Measurements from ENCODE around the gene CGB2. TPM values are rescaled to one million over a fixed set of nuclear protein-coding genes. Genes with fewer than 3 reads are reported as not detected.
A peak's percentile ranks its signal among the peaks of the same experiment; 100 is the strongest.
"Not testable (repeated sequence)": the region's sequence is repeated elsewhere in the genome, so short reads cannot be mapped to it uniquely, and the experiment has no call there.

The CGB2 gene
- total RNA-seq, 1 donor from 2014 or later, result 0.52 TPM

DNA sequence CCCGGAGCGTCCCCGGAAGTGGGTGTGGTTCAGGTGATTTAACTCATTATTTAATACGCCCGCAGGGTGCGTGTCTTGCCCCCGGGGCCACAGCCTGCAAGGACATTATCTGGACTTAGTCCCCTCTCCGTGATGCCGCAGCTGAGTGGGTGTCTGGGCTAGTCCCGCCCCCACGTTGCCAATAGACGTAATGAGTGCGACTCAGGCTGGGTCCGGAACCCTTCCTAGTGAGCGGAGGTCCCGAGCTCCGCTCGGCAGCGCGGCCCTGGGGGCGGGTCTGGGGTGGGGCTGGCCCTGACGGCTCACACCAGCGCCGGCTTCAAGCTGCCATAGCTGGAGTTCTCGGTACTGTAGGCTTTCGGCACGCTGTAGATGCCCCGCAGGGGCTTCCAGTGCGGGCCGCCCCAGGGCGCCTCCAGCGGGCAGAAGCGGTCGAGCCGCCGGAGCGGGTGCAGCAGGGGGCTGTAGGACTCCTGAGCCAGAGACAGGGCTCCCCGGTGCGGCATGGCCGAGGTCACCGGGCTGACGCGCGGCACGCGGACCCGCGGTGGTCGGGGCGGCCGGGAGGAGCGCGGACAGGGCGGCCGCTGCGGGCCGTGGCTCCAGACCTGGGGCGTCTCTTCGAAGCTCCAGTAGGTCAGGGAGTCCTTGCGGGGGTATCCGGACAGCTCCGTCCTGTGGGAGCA lies 13.9 kb upstream of the CGB2 start:
- H3K27ac Mint-ChIP-seq (ENCODE audit: unreplicated experiment), result no peak overlapping the region
- Histone ChIP-seq H3K36me3 (ENCODE audit: insufficient read depth, low read length) (peaks cover 6% of the 10 kb centered on the region), H3K4me1 (ENCODE audit: insufficient read depth, low read length) (peaks cover 18% of the 10 kb centered on the region), H3K9ac (ENCODE audit: low read length) (peak overlapping the region; percentile 77), H3K9me3 (ENCODE audit: insufficient read depth, low read depth, low read length) (no peaks in the 10 kb centered on the region), H4K20me1 (ENCODE audit: insufficient read depth, low read length) (peaks cover 4% of the 10 kb centered on the region), H3K27ac (ENCODE audit: low read depth, low read length) (peak overlapping the region; percentile 33), H3K4me3 (ENCODE audit: insufficient read depth, low read depth, low read length) (peak overlapping the region; percentile 60), H3K79me2 (ENCODE audit: insufficient read depth, low read length) (no peaks in the 10 kb centered on the region), H3K27me3 (ENCODE audit: insufficient read depth, low read length) (no peaks in the 10 kb centered on the region), H2AFZ (ENCODE audit: low read depth, low read length) (peak overlapping the region; percentile 35), H3K4me2 (ENCODE audit: low read length) (peak overlapping the region; percentile 87)
- H3K9me3 Mint-ChIP-seq (ENCODE audit: unreplicated experiment), result no peaks in the 10 kb centered on the region
- peaks cover 12% of the 10 kb centered on the region for H3K4me1 Mint-ChIP-seq (ENCODE audit: low read depth, unreplicated experiment)
- H3K4me3 Mint-ChIP-seq (ENCODE audit: unreplicated experiment), result no peak overlapping the region
- peaks cover 17% of the 10 kb centered on the region for H3K36me3 Mint-ChIP-seq (ENCODE audit: low read depth, unreplicated experiment)
- peaks cover 2% of the 10 kb centered on the region for H3K27me3 Mint-ChIP-seq (ENCODE audit: low read depth, unreplicated experiment)
- DNase-seq (ENCODE audit: low read depth) (peak; percentile 42), FAIRE-seq (no peak)
- TF ChIP-seq EZH2 (IDR thresholded peaks at IDR 0.05; ENCODE audit: insufficient read depth, low read length) (no peak), CTCF (IDR thresholded peaks at IDR 0.05; ENCODE audit: insufficient read depth, low read depth, low read length) (peak; percentile 14)

- peaks cover 18% of the 10 kb centered on the region for H3K4me1 ChIP-seq (ENCODE audit: insufficient read depth, low read length)
- not testable (repeated sequence) for H3K9me3 Mint-ChIP-seq (ENCODE audit: unreplicated experiment); H3K36me3 ChIP-seq (ENCODE audit: insufficient read depth, low read length); H3K27me3 ChIP-seq (ENCODE audit: insufficient read depth, low read length); H3K79me2 ChIP-seq (ENCODE audit: insufficient read depth, low read length); H4K20me1 ChIP-seq (ENCODE audit: insufficient read depth, low read length); FAIRE-seq; H3K27ac Mint-ChIP-seq (ENCODE audit: unreplicated experiment); H3K27me3 Mint-ChIP-seq (ENCODE audit: low read depth, unreplicated experiment); H3K9me3 ChIP-seq (ENCODE audit: insufficient read depth, low read depth, low read length); DNase-seq (ENCODE audit: low read depth)
- H3K4me3 ChIP-seq (ENCODE audit: insufficient read depth, low read depth, low read length), result peak overlapping the region; percentile 60
- H3K4me2 ChIP-seq (ENCODE audit: low read length), result peak overlapping the region; percentile 87
- H3K9ac ChIP-seq (ENCODE audit: low read length), result peak overlapping the region; percentile 77
- H2AFZ ChIP-seq (ENCODE audit: low read depth, low read length), result peak overlapping the region; percentile 16
- H3K27ac ChIP-seq (ENCODE audit: low read depth, low read length), result peak overlapping the region; percentile 33
- Mint-ChIP-seq H3K36me3 (ENCODE audit: low read depth, unreplicated experiment) (peaks cover 17% of the 10 kb centered on the region), H3K4me1 (ENCODE audit: low read depth, unreplicated experiment) (peaks cover 12% of the 10 kb centered on the region), H3K4me3 (ENCODE audit: unreplicated experiment) (peak overlapping the region; percentile 77)
These were observed 13.1 kb upstream of the CGB2 start for GRCh38 chr19:49018388-49019241.

DNA sequence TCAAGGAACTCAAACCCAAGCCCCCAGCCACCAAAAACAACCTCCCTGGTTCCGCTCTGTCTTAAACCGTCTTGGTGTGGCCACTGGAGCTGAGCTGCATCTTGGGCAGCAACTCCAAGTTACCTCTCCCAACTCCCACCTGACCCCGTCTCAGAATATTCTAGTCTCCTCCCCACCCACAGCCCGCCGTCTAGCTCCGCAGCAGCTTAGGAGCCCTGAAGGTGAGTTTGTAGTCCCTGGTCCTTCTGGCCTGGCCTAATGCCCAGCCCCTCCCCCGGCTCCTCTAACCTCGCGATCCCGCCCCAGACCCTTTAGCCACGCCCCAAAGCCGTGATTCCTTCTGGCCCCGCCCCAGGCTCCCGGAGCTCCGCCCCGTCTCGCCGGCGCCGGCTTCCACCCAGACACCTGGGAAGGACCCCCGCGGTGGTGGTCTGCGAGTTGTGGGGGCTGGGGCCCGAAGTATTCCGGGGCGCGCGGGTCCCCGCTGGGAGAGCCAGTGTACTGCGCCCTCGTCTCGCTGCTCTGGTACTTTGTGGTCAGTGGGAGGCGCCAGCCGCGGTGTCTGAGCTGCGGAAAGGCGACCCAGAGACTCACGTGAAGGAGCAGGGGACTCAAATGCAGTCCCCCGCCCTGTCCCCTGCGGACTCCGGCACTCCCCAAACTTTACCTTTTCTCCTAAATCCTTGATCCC lies 12.3 kb upstream of the CGB2 start:
- H3K36me3 ChIP-seq (ENCODE audit: insufficient read depth, low read length), result peaks cover 6% of the 10 kb centered on the region
- peak overlapping the region; percentile 77 for H3K9ac ChIP-seq (ENCODE audit: low read length)
- no peaks in the 10 kb centered on the region for H3K79me2 ChIP-seq (ENCODE audit: insufficient read depth, low read length)
- H3K9me3 ChIP-seq (ENCODE audit: insufficient read depth, low read depth, low read length), result no peaks in the 10 kb centered on the region
- H3K27ac ChIP-seq (ENCODE audit: low read depth, low read length), result peak overlapping the region; percentile 7
- peaks cover 18% of the 10 kb centered on the region for H3K4me1 ChIP-seq (ENCODE audit: insufficient read depth, low read length)
- Mint-ChIP-seq H3K9me3 (ENCODE audit: unreplicated experiment) (no peaks in the 10 kb centered on the region), H3K4me1 (ENCODE audit: low read depth, unreplicated experiment) (peaks cover 12% of the 10 kb centered on the region), H3K27ac (ENCODE audit: unreplicated experiment) (peak overlapping the region; percentile 80), H3K4me3 (ENCODE audit: unreplicated experiment) (peak overlapping the region; percentile 77), H3K27me3 (ENCODE audit: low read depth, unreplicated experiment) (peaks cover 2% of the 10 kb centered on the region), H3K36me3 (ENCODE audit: low read depth, unreplicated experiment) (peaks cover 17% of the 10 kb centered on the region)
- H3K4me3 ChIP-seq (ENCODE audit: insufficient read depth, low read depth, low read length), result peak overlapping the region; percentile 60
- FAIRE-seq (no peak), DNase-seq (ENCODE audit: low read depth) (no peak)
- TF ChIP-seq EZH2 (IDR thresholded peaks at IDR 0.05; ENCODE audit: insufficient read depth, low read length) (no peak), CTCF (IDR thresholded peaks at IDR 0.05; ENCODE audit: insufficient read depth, low read depth, low read length) (no peak)
- H3K27me3 ChIP-seq (ENCODE audit: insufficient read depth, low read length), result no peaks in the 10 kb centered on the region
- H3K4me2 ChIP-seq (ENCODE audit: low read length), result peak overlapping the region; percentile 87
- no peaks in the 10 kb centered on the region for H4K20me1 ChIP-seq (ENCODE audit: insufficient read depth, low read length)
- H2AFZ ChIP-seq (ENCODE audit: low read depth, low read length), result no peak overlapping the region
